Measurements from ENCODE around the gene MOB1B.

- no peak for TF ChIP-seq EZH2 (IDR thresholded peaks at IDR 0.05; ENCODE audit: insufficient read depth, poor library complexity, severe bottlenecking)
- TF ChIP-seq EZH2phosphoT487 (IDR thresholded peaks at IDR 0.05; ENCODE audit: insufficient read depth, low read depth): no peak
Observed at GRCh38 chr4:70946939-70947338, 44.8 kb downstream of the MOB1B start.

Data from GM23248 (cell line).